C1 segment of cervical spinal cord (tissue), 14 donors: ENCODE results near the gene MAGEC2.

Source experiments
- DNase-seq, 14 donors: peaks; one replicate each; lab custom pipeline; 2025; lab: John Stamatoyannopoulos, UW

MAGEC2 gene

GRCh38 chrX:142204522-142205433 lies at the start of gene MAGEC2:
Gene MAGEC2, minus strand, starts transcription at chrX:142205290. Its CDS starts 1,303 bp downstream, at chrX:142203987.
- DNase-seq: no peak

GRCh38 chrX:142251680-142252079 lies 46.6 kb upstream of the MAGEC2 start:
- DNase-seq: no peak

GRCh38 chrX:142251202-142251601 lies 46.1 kb upstream of the MAGEC2 start:
- no peak for DNase-seq

- DNase-seq: no peak
Observed at GRCh38 chrX:142250502-142250901, 45.4 kb upstream of the MAGEC2 start.

GRCh38 chrX:142249721-142250120 lies 44.6 kb upstream of the MAGEC2 start:
- DNase-seq: no peak

GRCh38 chrX:142244568-142244967 lies 39.5 kb upstream of the MAGEC2 start:
- DNase-seq: no peak

- DNase-seq: no peak
Observed at GRCh38 chrX:142238536-142238935, 33.4 kb upstream of the MAGEC2 start.

- no peak for DNase-seq
Observed at GRCh38 chrX:142233400-142233799, 28.3 kb upstream of the MAGEC2 start.

GRCh38 chrX:142214081-142214480 lies 9.0 kb upstream of the MAGEC2 start:
- DNase-seq: no peak

- no peak for DNase-seq
Observed at GRCh38 chrX:142201113-142201512, 4.0 kb downstream of the MAGEC2 start.

- no peak for DNase-seq
Observed at GRCh38 chrX:142186103-142186502, 19.0 kb downstream of the MAGEC2 start.

GRCh38 chrX:142184756-142185602 lies 20.1 kb downstream of the MAGEC2 start:
- no peak for DNase-seq

GRCh38 chrX:142156567-142156966 lies 48.5 kb downstream of the MAGEC2 start:
- no peak for DNase-seq
